Mesenchymal stem cell (in vitro differentiated cells and primary cell): ENCODE results near the gene PRKG1.

Experiments used
- DNase-seq: peaks from one replicate; pipeline ENCODE4 v3.0.0-alpha.2; 2013
- H2AFZ ChIP-seq: one replicate; pipeline ENCODE4 v1.6.1; 2013; ENCODE audit warnings: low read depth, mild to moderate bottlenecking, control low read depth, inconsistent platforms, low read length, moderate library complexity
- H2AK5ac ChIP-seq: 2 replicates; pipeline ENCODE4 v1.6.1; 2013; ENCODE audit warnings: low read length, moderate library complexity, mild to moderate bottlenecking, inconsistent platforms; ENCODE audit not compliant: severe bottlenecking
- H2BK120ac ChIP-seq: one replicate; pipeline ENCODE4 v1.6.1; 2013; ENCODE audit warnings: low read depth, mild to moderate bottlenecking, inconsistent platforms, low read length, moderate library complexity
- H2BK12ac ChIP-seq, 2 experiments: one replicate each; pipeline ENCODE4 v1.6.1; 2013; ENCODE audit warnings: inconsistent platforms in 2 of 2, low read length in 2 of 2, mild to moderate bottlenecking in 2 of 2, moderate library complexity in 2 of 2, control low read depth in 1 of 2
- H2BK15ac ChIP-seq: one replicate; pipeline ENCODE4 v1.6.1; 2013; ENCODE audit warnings: mild to moderate bottlenecking, low read depth, inconsistent platforms; ENCODE audit not compliant: poor library complexity, severe bottlenecking
- H2BK5ac ChIP-seq: 2 replicates; pipeline ENCODE4 v1.6.1; 2013; ENCODE audit warnings: low read depth, mild to moderate bottlenecking, low read length, control low read depth, inconsistent platforms; ENCODE audit not compliant: poor library complexity, severe bottlenecking
- H3K14ac ChIP-seq, 2 experiments: one replicate each; pipeline ENCODE4 v1.6.1; 2013; ENCODE audit warnings: inconsistent platforms in 2 of 2, low read length in 2 of 2, control low read depth in 1 of 2, mild to moderate bottlenecking in 1 of 2, moderate library complexity in 1 of 2
- H3K18ac ChIP-seq, 2 experiments: one replicate each; pipeline ENCODE4 v1.6.1; 2013; ENCODE audit warnings: inconsistent platforms in 2 of 2, low read length in 2 of 2, control low read depth in 1 of 2, low read depth in 1 of 2, mild to moderate bottlenecking in 1 of 2
- H3K23ac ChIP-seq, 2 experiments: one replicate each; pipeline ENCODE4 v1.6.1; 2013; ENCODE audit warnings: inconsistent platforms in 2 of 2, low read length in 2 of 2, mild to moderate bottlenecking in 2 of 2, moderate library complexity in 2 of 2, control low read depth in 1 of 2
- H3K27ac ChIP-seq: 2 replicates; pipeline ENCODE4 v1.5.1; 2013; ENCODE audit warnings: mild to moderate bottlenecking, moderate library complexity, low read length, control low read depth, inconsistent platforms; ENCODE audit not compliant: poor library complexity, severe bottlenecking
- H3K27me3 ChIP-seq, 2 experiments: 2 replicates each; pipeline versions ENCODE4 v1.6.1 to v1.7.0; 2013; ENCODE audit warnings: low read length in 2 of 2, mild to moderate bottlenecking in 2 of 2, moderate library complexity in 2 of 2, control low read depth in 1 of 2, inconsistent platforms in 1 of 2; ENCODE audit not compliant: control insufficient read depth in 1 of 2, insufficient read depth in 1 of 2
- H3K36me3 ChIP-seq, 2 experiments: 2 replicates each; pipeline versions ENCODE4 v1.6.1 to v1.7.0; 2013; ENCODE audit warnings: low read length in 2 of 2, control low read depth in 1 of 2, inconsistent platforms in 1 of 2, low read depth in 1 of 2, mild to moderate bottlenecking in 1 of 2; ENCODE audit not compliant: insufficient read depth in 2 of 2, control insufficient read depth in 1 of 2
- H3K4ac ChIP-seq, 2 experiments: one replicate each; pipeline ENCODE4 v1.6.1; 2013; ENCODE audit warnings: inconsistent platforms in 2 of 2, low read length in 2 of 2, mild to moderate bottlenecking in 2 of 2, moderate library complexity in 2 of 2, control low read depth in 1 of 2, low read depth in 1 of 2
- H3K4me1 ChIP-seq: 2 replicates; pipeline ENCODE4 v1.6.1; 2013; ENCODE audit warnings: low read depth, low read length, control low read depth; ENCODE audit not compliant: control insufficient read depth, insufficient read depth
- H3K4me2 ChIP-seq: 2 replicates; pipeline ENCODE4 v1.6.1; 2013; ENCODE audit warnings: low read length, mild to moderate bottlenecking, inconsistent platforms; ENCODE audit not compliant: poor library complexity, severe bottlenecking
- H3K4me3 ChIP-seq, 2 experiments: 2 replicates each; pipeline versions ENCODE4 v1.5.1 to v1.7.0; 2013; ENCODE audit warnings: low read length in 2 of 2, mild to moderate bottlenecking in 2 of 2, control low read depth in 1 of 2, low read depth in 1 of 2; ENCODE audit not compliant: insufficient read depth in 1 of 2
- H3K79me1 ChIP-seq: replicated peaks from 2 replicates; pipeline ENCODE4 v1.6.1; 2013; ENCODE audit warnings: mild to moderate bottlenecking, control low read depth, low read length, inconsistent platforms; ENCODE audit not compliant: poor library complexity, severe bottlenecking
- H3K9ac ChIP-seq: 2 replicates; pipeline ENCODE4 v1.7.0; 2013; ENCODE audit warnings: mild to moderate bottlenecking, low read length, moderate library complexity
- H3K9me3 ChIP-seq: 2 replicates; pipeline ENCODE4 v1.7.0; 2013; ENCODE audit warnings: mild to moderate bottlenecking, low read length; ENCODE audit not compliant: control insufficient read depth
- H4K8ac ChIP-seq: one replicate; pipeline ENCODE4 v1.6.1; 2013; ENCODE audit warnings: inconsistent platforms, mild to moderate bottlenecking, low read length, moderate library complexity
- H4K91ac ChIP-seq: one replicate; pipeline ENCODE4 v1.6.1; 2013; ENCODE audit warnings: mild to moderate bottlenecking, low read length, inconsistent platforms
- WGBS: methylation state at CpG from one replicate; pipeline ENCODE4 v1.1.7; 2013; ENCODE audit warnings: mixed read lengths; 5-methylcytosine and 5-hydroxymethylcytosine counted together

Gene PRKG1

DNA sequence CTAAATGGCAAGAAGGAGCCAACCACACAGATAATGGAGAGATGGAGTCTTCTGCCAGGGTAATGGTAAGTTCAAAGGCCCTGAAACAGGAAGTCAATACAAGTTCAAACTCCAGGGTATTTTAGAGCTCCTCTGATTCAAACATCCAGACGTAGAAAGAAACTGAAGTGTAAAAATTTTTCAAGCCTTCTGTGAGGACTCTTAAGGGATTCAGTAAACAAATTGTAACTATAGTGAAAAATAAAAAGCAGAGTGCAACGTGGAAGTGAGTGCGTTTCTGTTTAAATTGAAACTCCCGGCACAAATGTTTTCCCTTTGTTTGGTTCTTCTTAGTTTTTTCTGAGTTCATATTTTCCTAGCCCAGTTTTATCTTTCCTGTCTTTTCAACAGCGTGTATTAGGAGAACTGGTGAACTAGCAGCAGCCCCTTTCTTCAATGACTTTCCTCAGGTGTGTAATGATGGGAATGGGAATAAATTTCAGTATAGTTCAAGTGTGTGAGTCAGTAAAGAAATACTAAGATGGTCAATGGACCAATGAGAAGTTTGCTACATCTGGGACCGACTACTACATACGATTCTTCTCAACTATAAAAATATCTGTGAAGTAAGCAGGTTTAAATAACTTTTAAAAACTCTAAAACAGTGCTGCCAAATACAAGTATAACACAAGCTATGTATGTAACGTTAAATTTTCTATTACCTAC is 326.3 kb downstream of the PRKG1 start:
- no peak overlapping the region for H2BK12ac ChIP-seq
- H2BK5ac ChIP-seq, result no peak overlapping the region
- no peak overlapping the region for H2BK15ac ChIP-seq
- no peak overlapping the region for H3K23ac ChIP-seq
- DNase-seq, result no peak
- no peak overlapping the region for H3K9ac ChIP-seq
- H3K79me1 ChIP-seq, result no peaks in the 10 kb centered on the region
- WGBS, result 93% methylated on average over 4 of the region's 8 CpGs
- H3K4me1 ChIP-seq, result no peaks in the 10 kb centered on the region
- no peak overlapping the region for H3K27ac ChIP-seq
- no peak overlapping the region for H3K4me3 ChIP-seq
- no peaks in the 10 kb centered on the region for H3K36me3 ChIP-seq
- H3K9me3 ChIP-seq, result no peaks in the 10 kb centered on the region
- no peak overlapping the region for H2AK5ac ChIP-seq
- H2BK120ac ChIP-seq, result no peak overlapping the region
- no peaks in the 10 kb centered on the region for H3K27me3 ChIP-seq
- H3K18ac ChIP-seq, result no peak overlapping the region
- no peak overlapping the region for H4K8ac ChIP-seq
- no peak overlapping the region for H3K4ac ChIP-seq
- no peak overlapping the region for H2AFZ ChIP-seq
- H3K4me2 ChIP-seq, result no peak overlapping the region
- no peak overlapping the region for H3K14ac ChIP-seq
- no peak overlapping the region for H4K91ac ChIP-seq

DNA sequence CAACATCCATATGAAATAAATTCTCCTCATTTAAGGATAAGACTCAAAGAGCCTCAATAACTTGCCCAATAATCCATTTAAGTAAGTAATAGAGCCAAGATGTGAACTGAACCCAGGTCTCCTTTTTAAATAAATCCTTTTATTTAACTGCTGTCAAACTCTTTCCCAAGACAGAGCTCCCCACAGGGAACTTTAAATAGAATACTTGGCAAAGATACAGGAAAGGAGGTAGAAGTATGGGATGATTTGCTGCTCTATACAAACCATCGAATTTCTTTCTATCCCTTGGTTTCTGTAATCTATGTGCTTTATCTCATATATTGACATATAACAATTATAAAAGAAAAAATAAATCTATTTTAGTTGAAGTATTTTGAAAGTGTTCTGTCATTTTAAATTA is 329.2 kb downstream of the PRKG1 start:
- Histone ChIP-seq H3K4ac (no peak overlapping the region), H3K27ac (no peak overlapping the region), H4K91ac (no peak overlapping the region), H2BK12ac (no peak overlapping the region), H3K9ac (no peak overlapping the region), H3K79me1 (no peaks in the 10 kb centered on the region), H3K9me3 (no peaks in the 10 kb centered on the region), H3K14ac (no peak overlapping the region), H2AFZ (no peak overlapping the region), H2BK15ac (no peak overlapping the region), H2BK5ac (no peak overlapping the region), H2BK120ac (no peak overlapping the region), H3K18ac (no peak overlapping the region), H3K27me3 (no peaks in the 10 kb centered on the region), H3K4me1 (no peaks in the 10 kb centered on the region), H3K36me3 (no peaks in the 10 kb centered on the region), H3K4me2 (no peak overlapping the region), H4K8ac (no peak overlapping the region), H3K4me3 (no peak overlapping the region), H3K23ac (no peak overlapping the region), H2AK5ac (no peak overlapping the region)
- DNase-seq, result no peak
- WGBS, result no CpG with 5 or more reads among the region's 1 CpG

GRCh38 chr10:51405580-51406351 is 331.5 kb downstream of the PRKG1 start:
- H2BK5ac ChIP-seq, result no peak overlapping the region
- H3K27ac ChIP-seq, result no peak overlapping the region
- no peak overlapping the region for H2BK120ac ChIP-seq
- H3K18ac ChIP-seq, result peak overlapping the region in 1 of 2 experiments; percentile 21
- WGBS, result 78% methylated on average over 10 of the region's 10 CpGs
- no peaks in the 10 kb centered on the region for H3K4me1 ChIP-seq
- H2AK5ac ChIP-seq, result no peak overlapping the region
- H3K36me3 ChIP-seq, result no peaks in the 10 kb centered on the region
- peak overlapping the region in 1 of 2 experiments; percentile 67 for H3K23ac ChIP-seq
- H3K9ac ChIP-seq, result no peak overlapping the region
- no peak overlapping the region for H4K8ac ChIP-seq
- H3K4me3 ChIP-seq, result no peak overlapping the region
- no peak overlapping the region for H3K14ac ChIP-seq
- H3K27me3 ChIP-seq, result no peaks in the 10 kb centered on the region
- peak overlapping the region; percentile 48 for H2BK15ac ChIP-seq
- H2BK12ac ChIP-seq, result no peak overlapping the region
- H3K79me1 ChIP-seq, result no peaks in the 10 kb centered on the region
- no peak for DNase-seq
- no peaks in the 10 kb centered on the region for H3K9me3 ChIP-seq
- no peak overlapping the region for H3K4me2 ChIP-seq
- H4K91ac ChIP-seq, result no peak overlapping the region
- no peak overlapping the region for H2AFZ ChIP-seq
- peak overlapping the region in 1 of 2 experiments; percentile 28 for H3K4ac ChIP-seq

DNA sequence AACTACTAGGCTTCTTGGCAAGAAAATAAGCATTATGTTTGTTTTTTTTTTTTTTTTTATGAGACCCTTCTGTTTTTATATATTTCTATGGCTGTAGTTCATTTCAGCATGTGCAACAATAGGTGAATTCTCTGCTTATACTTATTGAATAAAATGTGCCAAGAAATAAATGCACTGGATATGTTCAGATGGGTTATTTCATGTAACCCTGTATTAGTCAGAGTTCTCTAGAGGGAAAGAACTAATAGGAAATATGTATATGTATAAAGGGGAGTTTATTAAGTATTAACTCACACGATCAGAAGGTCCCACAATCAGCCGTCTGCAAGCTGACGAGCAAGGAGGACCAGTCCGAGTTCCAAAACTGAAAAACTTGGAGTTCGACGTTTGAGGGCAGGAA is 332.3 kb downstream of the PRKG1 start:
- Histone ChIP-seq H3K23ac (no peak overlapping the region), H3K4ac (no peak overlapping the region), H3K9ac (no peak overlapping the region), H2BK120ac (no peak overlapping the region), H2AFZ (no peak overlapping the region), H3K18ac (no peak overlapping the region), H3K4me1 (no peaks in the 10 kb centered on the region), H3K27ac (no peak overlapping the region), H3K9me3 (no peaks in the 10 kb centered on the region), H2BK12ac (no peak overlapping the region), H3K27me3 (no peaks in the 10 kb centered on the region), H4K91ac (no peak overlapping the region), H3K36me3 (no peaks in the 10 kb centered on the region), H3K4me2 (no peak overlapping the region), H3K14ac (no peak overlapping the region), H3K79me1 (no peaks in the 10 kb centered on the region), H2BK15ac (no peak overlapping the region), H3K4me3 (no peak overlapping the region), H4K8ac (no peak overlapping the region), H2BK5ac (no peak overlapping the region), H2AK5ac (no peak overlapping the region)
- 94% methylated on average over 6 of the region's 6 CpGs for WGBS
- DNase-seq, result no peak
